ENCODE data around the gene SMIM22. TPM values are rescaled to one million over a fixed set of nuclear protein-coding genes. Genes with fewer than 3 reads are reported as not detected.
A peak's percentile ranks its signal among the peaks of the same experiment; 100 is the strongest.

The SMIM22 gene
- total RNA-seq, 1 experiment from 2014 or later, result 3.3 TPM

DNA sequence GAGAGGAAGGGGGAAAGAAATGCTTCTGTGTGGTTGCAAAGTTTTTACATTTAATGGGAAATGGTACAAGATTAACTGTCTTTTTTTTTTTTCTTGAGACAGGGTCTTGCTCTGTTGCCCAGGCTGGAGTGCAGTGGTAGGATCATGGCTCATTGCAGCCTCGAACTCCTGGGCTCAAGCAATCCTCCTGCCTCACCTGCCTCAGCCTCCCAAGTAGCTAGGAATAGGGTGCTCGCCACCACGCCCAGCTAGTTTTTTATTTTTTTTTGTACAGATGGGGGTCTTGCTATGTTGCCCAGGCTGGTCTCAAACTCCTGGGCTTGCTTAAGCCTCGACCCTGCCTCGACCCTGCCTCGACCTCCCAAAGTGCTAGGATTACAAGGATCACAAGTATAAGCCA, 11.1 kb downstream of the SMIM22 start:
- BruUV-seq (replicated peaks), result no TSS peak
- Histone ChIP-seq H3K27me3 (ENCODE audit: insufficient read depth, low read length) (no peaks in the 10 kb centered on the region), H4K20me1 (ENCODE audit: insufficient read depth) (no peaks in the 10 kb centered on the region), H3K36me3 (ENCODE audit: control insufficient read depth in 1 of 2, insufficient read depth in 2 of 2, low read length in 2 of 2) (peaks cover 22 to 27% of the 10 kb centered on the region in 2 experiments; a peak in 3 of 4 replicates), H3K4me3 (replicated peaks in 1 of 2; ENCODE audit: low read depth in 1 of 2, low read length in 2 of 2) (no peak overlapping the region), H3K79me2 (ENCODE audit: insufficient read depth, low read length) (no peaks in the 10 kb centered on the region), H3K9me3 (ENCODE audit: control insufficient read depth in 1 of 2, insufficient read depth in 1 of 2, low read depth in 1 of 2, low read length in 2 of 2) (no peaks in the 10 kb centered on the region), H3K4me1 (ENCODE audit: control insufficient read depth in 1 of 2, insufficient read depth in 2 of 2, low read length in 2 of 2) (peaks cover 9 to 15% of the 10 kb centered on the region in 2 experiments), H2AFZ (ENCODE audit: low read depth, low read length, poor library complexity, severe bottlenecking) (no peak overlapping the region), H3K4me2 (ENCODE audit: low read length) (no peak overlapping the region), H3K9me2 (ENCODE audit: insufficient read depth) (no peaks in the 10 kb centered on the region), H3K27ac (ENCODE audit: low read depth, low read length) (no peak overlapping the region), H3K9ac (ENCODE audit: low read length) (no peak overlapping the region)
- TF ChIP-seq EZH2phosphoT487 (IDR thresholded peaks at IDR 0.05; ENCODE audit: borderline replicate concordance) (no peak), ZNF274 (IDR thresholded peaks at IDR 0.05; ENCODE audit: low read depth, low read length) (no peak), POLR2A (IDR thresholded peaks at IDR 0.05; ENCODE audit: borderline replicate concordance, extremely low read depth, insufficient read depth, insufficient read length) (no peak), EZH2 (IDR thresholded peaks at IDR 0.05) (no peak), MAX (IDR thresholded peaks at IDR 0.05) (no peak)
- DNase-seq (ENCODE audit: low read depth, low spot score), result no peak
- intact Hi-C loops (cut with micrococcal nuclease), result no loop called here
- no peak for ATAC-seq
- ChIA-PET RAD21 (ENCODE audit: low non-redundant PET in 1 of 2, low total read pairs in 2 of 2, uncharacterized antibody in 2 of 2, unreplicated experiment in 2 of 2) (no interaction called here), CTCF (no interaction called here), POLR2A (no interaction called here)

- no peak overlapping the region for H3K4me2 ChIP-seq (ENCODE audit: low read length)
- BruUV-seq (replicated peaks), result no TSS peak
- H2AFZ ChIP-seq (ENCODE audit: low read depth, low read length, poor library complexity, severe bottlenecking), result no peak overlapping the region
- ChIA-PET CTCF (no interaction called here), RAD21 (ENCODE audit: low non-redundant PET in 1 of 2, low total read pairs in 2 of 2, uncharacterized antibody in 2 of 2, unreplicated experiment in 2 of 2) (no interaction called here), POLR2A (no interaction called here)
- no peaks in the 10 kb centered on the region for H3K4me1 ChIP-seq (ENCODE audit: control insufficient read depth in 1 of 2, insufficient read depth in 2 of 2, low read length in 2 of 2)
- H3K9ac ChIP-seq (ENCODE audit: low read length), result no peak overlapping the region
- intact Hi-C loops (cut with micrococcal nuclease), result no loop called here
- no peaks in the 10 kb centered on the region for H3K9me3 ChIP-seq (ENCODE audit: control insufficient read depth in 1 of 2, insufficient read depth in 1 of 2, low read depth in 1 of 2, low read length in 2 of 2)
- no peaks in the 10 kb centered on the region for H3K9me2 ChIP-seq (ENCODE audit: insufficient read depth)
- DNase-seq (ENCODE audit: low read depth, low spot score) (no peak), ATAC-seq (peak; percentile 53; the same call in 1 of the 2 replicates)
- no peaks in the 10 kb centered on the region for H4K20me1 ChIP-seq (ENCODE audit: insufficient read depth)
- no peak overlapping the region for H3K4me3 ChIP-seq (replicated peaks in 1 of 2; ENCODE audit: low read depth in 1 of 2, low read length in 2 of 2)
- H3K27me3 ChIP-seq (ENCODE audit: insufficient read depth, low read length), result no peaks in the 10 kb centered on the region
- H3K79me2 ChIP-seq (ENCODE audit: insufficient read depth, low read length), result no peaks in the 10 kb centered on the region
- peaks cover 34 to 35% of the 10 kb centered on the region in 2 experiments for H3K36me3 ChIP-seq (ENCODE audit: control insufficient read depth in 1 of 2, insufficient read depth in 2 of 2, low read length in 2 of 2)
- H3K27ac ChIP-seq (ENCODE audit: low read depth, low read length), result no peak overlapping the region
- TF ChIP-seq SRF (IDR thresholded peaks at IDR 0.05; ENCODE audit: low read depth), result no peak
- TF ChIP-seq CEBPB (IDR thresholded peaks at IDR 0.05; ENCODE audit: low read depth), result no peak
- no peak for TF ChIP-seq POLR2AphosphoS5 (IDR thresholded peaks at IDR 0.05; ENCODE audit: low read depth, low read length)
- TF ChIP-seq SP1 (IDR thresholded peaks at IDR 0.05; ENCODE audit: low read depth), result no peak
- no peak for TF ChIP-seq EZH2phosphoT487 (IDR thresholded peaks at IDR 0.05; ENCODE audit: borderline replicate concordance)
Measured at GRCh38 chr16:4811242-4811641, 16.1 kb downstream of the SMIM22 start.
